GM13976 (cell line): ENCODE measurements around the gene CPSF4L.

Experiments
- DNase-seq: peaks from one replicate; pipeline ENCODE4 v3.0.0; 2012; ENCODE audit warnings: low spot score
- CTCF ChIP-seq: IDR thresholded peaks from 2 replicates; pipeline ENCODE4 v1.5.1; 2012; ENCODE audit warnings: borderline replicate concordance, mild to moderate bottlenecking; ENCODE audit not compliant: insufficient read depth; ENCODE audit errors: extremely low read depth, missing control alignments, control extremely low read depth
- in situ Hi-C: fragments of 300-500 bp; cut with MboI; formaldehyde crosslinking; loops from one replicate; pipeline ENCODE4 v1.12.0; 2022; ENCODE audit warnings: low sequenced_read_pairs, mixed read lengths, inconsistent platforms; ENCODE audit not compliant: unreplicated experiment

CPSF4L gene

DNA sequence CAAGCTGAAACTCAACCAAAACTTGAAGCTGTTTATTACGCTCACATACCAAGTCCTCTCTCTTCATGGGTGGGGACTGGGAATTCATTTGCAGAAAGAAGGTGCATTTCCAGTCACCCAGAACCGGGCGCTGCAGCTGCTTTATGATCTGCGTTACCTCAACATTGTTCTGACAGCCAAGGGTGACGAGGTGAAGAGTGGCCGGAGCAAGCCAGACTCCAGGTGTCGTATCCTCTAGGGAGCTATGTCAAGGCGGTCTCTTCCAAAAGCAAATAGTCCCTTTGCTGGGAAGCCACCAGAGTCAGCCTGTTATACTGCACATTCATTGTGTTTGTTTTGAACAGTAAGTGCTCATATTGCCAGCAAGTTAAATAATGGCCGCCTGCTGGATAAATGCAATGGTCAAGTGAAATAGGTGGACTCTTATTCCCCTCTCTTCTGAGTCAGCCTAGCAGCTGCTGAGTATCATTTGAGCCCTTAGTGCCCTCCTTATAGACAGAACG lies 56.2 kb downstream of the CPSF4L start:
- in situ Hi-C loops: no loop called here
- DNase-seq: no peak

GRCh38 chr17:73203788-73204479 lies 57.7 kb downstream of the CPSF4L start:
- DNase-seq: no peak
- TF ChIP-seq CTCF: no peak
- in situ Hi-C loops: no loop called here

More for the DNA sequence above, 56.2 kb downstream of the CPSF4L start:
- TF ChIP-seq CTCF: no peak

GRCh38 chr17:73203135-73203787 lies 58.4 kb downstream of the CPSF4L start:
- no peak for DNase-seq
- no peak for TF ChIP-seq CTCF
- in situ Hi-C loops: no loop called here

DNA sequence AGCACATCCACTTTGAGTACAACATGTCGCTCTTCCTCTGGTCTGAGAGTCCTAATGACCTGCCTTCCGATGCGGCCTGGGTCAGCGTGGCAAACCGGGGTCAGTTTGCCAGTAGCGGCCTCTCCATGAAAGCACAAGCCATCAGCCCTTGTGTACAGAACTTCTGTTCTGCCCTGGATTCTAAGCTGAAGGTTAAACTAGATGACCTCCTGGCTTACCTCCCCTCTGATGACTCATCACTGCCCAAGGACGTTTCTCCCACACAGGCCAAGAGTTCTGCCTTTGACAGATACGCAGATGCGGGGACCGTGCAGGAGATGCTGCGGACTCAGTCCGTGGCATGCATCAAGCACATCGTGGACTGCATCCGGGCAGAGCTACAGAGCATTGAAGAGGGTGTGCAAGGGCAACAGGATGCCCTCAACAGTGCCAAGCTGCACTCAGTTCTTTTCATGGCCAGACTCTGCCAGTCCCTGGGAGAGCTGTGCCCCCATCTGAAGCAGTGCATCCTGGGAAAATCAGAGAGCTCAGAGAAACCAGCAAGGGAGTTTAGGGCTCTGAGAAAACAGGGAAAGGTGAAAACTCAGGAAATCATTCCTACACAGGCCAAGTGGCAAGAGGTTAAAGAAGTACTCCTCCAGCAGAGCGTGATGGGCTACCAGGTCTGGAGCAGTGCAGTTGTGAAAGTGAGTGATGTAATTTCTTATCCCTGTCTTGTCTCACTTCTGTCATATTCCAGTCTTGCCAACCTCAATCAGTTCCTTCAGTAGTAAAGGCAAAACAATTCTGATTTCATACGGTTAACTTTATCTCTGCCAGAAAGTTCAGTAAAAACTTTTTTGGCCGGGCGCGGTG lies 60.2 kb downstream of the CPSF4L start:
- in situ Hi-C loops: no loop called here
- no peak for TF ChIP-seq CTCF
- no peak for DNase-seq

- in situ Hi-C loops: no loop called here
- TF ChIP-seq CTCF: no peak
- no peak for DNase-seq
Observed at GRCh38 chr17:73200476-73200875, 61.2 kb downstream of the CPSF4L start.

DNA sequence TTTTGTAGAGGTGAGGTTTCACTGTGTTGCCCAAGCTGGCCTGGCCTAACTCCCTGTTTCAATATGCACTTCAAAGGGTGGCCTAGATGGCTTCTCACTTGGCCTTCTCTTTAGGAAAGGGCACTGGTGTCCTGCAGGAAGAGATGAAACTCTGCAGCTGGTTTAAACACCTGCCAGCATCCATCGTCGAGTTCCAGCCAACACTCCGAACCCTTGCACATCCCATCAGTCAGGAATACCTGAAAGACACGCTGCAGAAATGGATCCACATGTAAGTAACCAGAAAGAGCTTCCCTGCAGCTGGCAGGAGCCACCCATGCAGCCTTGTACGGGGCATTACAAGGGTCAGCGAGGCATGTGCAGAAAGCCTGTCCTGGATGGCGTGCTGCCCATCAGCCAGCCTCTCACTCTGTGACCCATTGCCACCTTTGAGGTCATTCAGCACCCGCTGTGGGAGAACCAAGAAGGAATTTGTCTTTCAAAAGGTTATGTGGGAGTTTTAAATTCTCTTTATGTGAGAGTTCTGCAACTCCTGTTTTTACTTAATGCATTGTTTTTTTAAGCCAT lies 61.8 kb downstream of the CPSF4L start:
- no peak for DNase-seq
- no peak for TF ChIP-seq CTCF
- in situ Hi-C loops: loop anchor here (25.0 kb wide), 1 partner anchor 638 kb away; no protein-coding TSS in a partner anchor
